ENCODE results near the gene TMEM98. TPM values are rescaled to one million over a fixed set of nuclear protein-coding genes. Genes with fewer than 3 reads are reported as not detected.
A peak's percentile ranks its signal among the peaks of the same experiment; 100 is the strongest.

The TMEM98 gene
- total and polyA plus RNA-seq, 9 of the 15 experiments (the other 6 are each of a cell fraction or from before 2014, with no cell fraction given) = 33.5 to 164 (median 84.7) TPM

- TF ChIP-seq ZNF280A (IDR thresholded peaks at IDR 0.05; ENCODE audit: low read depth, partially characterized antibody) (no peak), ATF1 (CRISPR knock-in tag; IDR thresholded peaks at IDR 0.05) (no peak), ATF1 (tag; IDR thresholded peaks at IDR 0.05) (peak; percentile 36; the same call in 1 of the 2 replicates), E2F4 (CRISPR knock-in tag; IDR thresholded peaks at IDR 0.05; ENCODE audit: low read depth) (no peak), UBTF (IDR thresholded peaks at IDR 0.05; ENCODE audit: borderline replicate concordance in 1 of 2, low read depth in 2 of 2, low read length in 2 of 2) (peak in 1 of 2 experiments; percentile 38; a peak in 1 of 4 replicates), THAP12 (CRISPR knock-in tag; IDR thresholded peaks at IDR 0.05) (no peak), JUND (IDR thresholded peaks at IDR 0.05; ENCODE audit: borderline replicate concordance, low read depth, low read length) (peak; percentile 77), JUND (tag; IDR thresholded peaks at IDR 0.05; ENCODE audit: borderline replicate concordance, low read depth, low read length) (peak; percentile 41; the same call in 1 of the 3 replicates), PRMT5 (CRISPR knock-in tag; IDR thresholded peaks at IDR 0.05) (no peak), KLF13 (tag; IDR thresholded peaks at IDR 0.05; ENCODE audit: borderline replicate concordance, low read depth) (no peak), TRIM25 (IDR thresholded peaks at IDR 0.05; ENCODE audit: borderline replicate concordance) (no peak), PHF8 (IDR thresholded peaks at IDR 0.05; ENCODE audit: borderline replicate concordance, low read length) (no peak), USF1 (CRISPR knock-in tag; IDR thresholded peaks at IDR 0.05) (no peak), YBX1 (IDR thresholded peaks at IDR 0.05) (no peak), SMC3 (conservative IDR thresholded peaks at IDR 0.05; ENCODE audit: insufficient read depth, low read depth, low read length) (no peak), RBM39 (optimal IDR thresholded peaks at IDR 0.05; ENCODE audit: low read depth, low read length) (no peak), TRIM24 (IDR thresholded peaks at IDR 0.05) (peak; percentile 88 to 91)
Observed at GRCh38 chr17:32894245-32894644, 33.7 kb upstream of the TMEM98 start (continued).

All from K562 (cell line).